GM18873 (cell line): Measurements from ENCODE around the gene RAD51AP2.
"Not testable (repeated sequence)": the region's sequence is repeated elsewhere in the genome, so short reads cannot be mapped to it uniquely, and the experiment has no call there.

ENCODE experiments used
- ATAC-seq: cut with Tn5 transposase; IDR thresholded peaks from one replicate; pipeline ENCODE4 v1.9.1; 2021; ENCODE audit warnings: mild to moderate bottlenecking, moderate library complexity, moderate number of reproducible peaks; ENCODE audit not compliant: unreplicated experiment, low FRiP score

The RAD51AP2 gene

DNA sequence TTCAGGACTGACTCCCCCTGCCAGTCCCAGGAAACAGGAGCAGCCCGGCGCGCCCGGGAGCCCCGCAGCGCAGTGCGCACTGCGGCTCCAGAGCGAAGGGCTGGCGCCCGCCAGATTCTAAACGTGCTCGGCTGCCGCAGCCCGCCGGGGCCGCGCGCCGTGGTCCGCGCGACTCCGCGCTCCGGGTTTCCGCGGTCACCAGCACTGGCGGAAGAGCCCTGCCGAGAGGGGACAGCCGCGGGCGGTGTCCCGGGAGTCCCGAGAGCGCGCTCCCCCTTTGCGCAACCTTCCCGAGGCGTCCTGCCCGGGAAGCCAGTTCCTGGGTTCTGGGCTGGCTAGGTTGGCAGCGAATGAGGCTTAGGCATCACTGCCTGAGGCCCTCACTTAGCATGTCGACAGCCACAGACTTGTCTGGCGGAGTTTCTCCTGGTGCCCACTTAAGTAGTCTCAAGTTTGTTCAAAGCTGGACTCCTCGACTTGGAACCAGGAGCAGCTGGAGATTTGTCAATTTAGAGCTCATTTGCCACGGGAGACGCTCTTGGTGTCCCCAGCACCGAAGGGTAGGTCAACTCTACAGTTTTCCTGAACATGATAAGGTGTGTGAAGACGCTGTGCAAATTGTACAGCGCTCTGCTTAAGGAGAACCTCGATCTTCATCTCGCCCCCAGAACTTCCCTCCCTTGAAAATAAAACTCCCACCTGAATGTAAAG lies 20.8 kb upstream of the RAD51AP2 start:
- ATAC-seq, result no peak

DNA sequence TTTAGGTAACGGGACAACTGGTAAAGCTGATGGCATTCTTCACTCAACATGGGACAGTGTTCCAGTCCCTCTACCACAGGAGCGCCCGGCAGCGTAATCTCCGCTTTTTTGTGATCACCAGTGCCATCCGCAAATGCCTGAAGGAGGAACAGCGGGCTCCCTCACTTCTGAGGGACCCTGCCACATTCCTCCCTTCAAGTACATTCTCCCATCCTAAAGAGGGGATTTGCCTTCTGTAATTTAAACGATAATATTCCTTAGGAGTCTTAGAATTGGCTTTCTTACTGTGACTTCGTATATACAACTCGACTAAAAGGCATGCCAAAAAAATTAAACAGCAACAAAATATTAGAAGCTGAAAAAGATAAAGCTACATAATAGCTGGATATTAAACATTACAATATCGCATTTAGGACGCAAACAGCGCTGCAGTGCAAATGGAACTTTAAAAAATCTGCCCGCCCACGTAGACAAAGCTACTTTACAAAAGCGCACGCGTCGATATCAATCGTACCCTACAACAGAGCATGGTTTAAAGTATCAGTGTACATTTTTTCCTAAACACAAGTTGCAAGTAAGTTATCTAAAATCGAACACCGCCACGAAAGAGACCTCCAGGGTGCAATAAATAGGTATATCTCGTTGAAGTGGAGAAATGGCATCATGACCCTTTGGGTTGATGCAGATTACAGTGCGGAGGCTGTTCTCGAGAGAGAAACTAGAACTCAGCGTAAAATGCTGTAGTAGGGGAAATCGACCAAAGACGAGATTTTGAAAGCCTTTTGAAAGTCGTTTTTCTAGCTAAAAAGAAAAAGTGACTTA lies 20.0 kb upstream of the RAD51AP2 start:
- ATAC-seq, result no peak

DNA sequence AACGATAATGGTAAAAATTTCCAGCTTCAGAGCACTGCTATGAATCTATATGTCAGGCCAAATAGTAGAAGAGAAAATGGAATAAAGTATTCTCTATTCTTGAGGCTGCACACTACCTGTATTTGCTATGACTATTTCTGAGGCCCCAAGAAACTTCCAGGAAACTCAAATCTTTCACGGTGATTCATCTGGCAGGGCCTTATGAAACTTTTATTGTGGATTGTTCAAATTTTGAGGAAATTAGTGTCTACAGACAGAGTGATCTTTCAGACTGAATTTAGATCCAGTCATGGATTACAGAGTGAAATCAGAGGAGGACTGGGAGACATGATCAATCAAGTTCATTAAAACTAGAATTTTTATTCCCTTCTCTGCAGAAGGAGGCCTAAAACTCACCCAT lies 18.2 kb upstream of the RAD51AP2 start:
- ATAC-seq, result no peak

DNA sequence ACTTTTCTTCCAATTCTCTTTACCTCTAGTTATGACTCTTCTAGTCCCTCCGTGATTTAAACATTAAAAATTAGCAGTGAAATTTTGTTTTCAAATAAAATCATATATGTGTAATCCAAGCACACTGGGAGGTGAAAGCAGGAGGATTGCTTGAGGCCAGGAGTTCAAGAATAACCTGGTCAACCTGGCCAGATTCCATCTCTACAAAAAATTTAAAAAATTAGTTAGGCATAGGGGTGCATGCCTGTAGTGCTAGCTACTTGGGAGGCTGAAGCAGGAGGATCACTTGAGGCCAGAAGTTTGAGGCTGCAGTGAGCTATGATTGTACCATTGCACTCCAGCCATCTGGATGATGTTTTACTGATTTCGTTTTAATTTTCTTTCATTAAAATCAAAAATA lies 15.3 kb upstream of the RAD51AP2 start:
- no peak for ATAC-seq

DNA sequence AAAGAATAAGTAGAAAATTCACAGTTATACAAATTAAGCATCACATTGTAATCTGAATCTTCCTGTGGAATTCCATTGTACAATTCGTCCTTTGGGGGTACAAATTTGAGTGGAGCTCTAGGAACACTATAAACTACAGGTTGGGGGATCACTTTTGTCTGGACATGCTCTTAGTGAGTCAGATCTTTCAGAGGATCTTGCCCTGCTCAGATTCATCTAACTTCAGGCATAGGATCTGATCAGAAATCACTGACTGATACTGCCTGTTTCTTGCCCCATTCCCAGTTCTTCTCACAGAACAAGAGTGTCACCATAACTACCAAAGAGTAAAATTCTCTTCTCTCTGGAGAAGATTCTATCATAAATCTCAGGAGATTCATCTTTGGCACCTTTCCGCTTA lies 11.5 kb upstream of the RAD51AP2 start:
- no peak for ATAC-seq

DNA sequence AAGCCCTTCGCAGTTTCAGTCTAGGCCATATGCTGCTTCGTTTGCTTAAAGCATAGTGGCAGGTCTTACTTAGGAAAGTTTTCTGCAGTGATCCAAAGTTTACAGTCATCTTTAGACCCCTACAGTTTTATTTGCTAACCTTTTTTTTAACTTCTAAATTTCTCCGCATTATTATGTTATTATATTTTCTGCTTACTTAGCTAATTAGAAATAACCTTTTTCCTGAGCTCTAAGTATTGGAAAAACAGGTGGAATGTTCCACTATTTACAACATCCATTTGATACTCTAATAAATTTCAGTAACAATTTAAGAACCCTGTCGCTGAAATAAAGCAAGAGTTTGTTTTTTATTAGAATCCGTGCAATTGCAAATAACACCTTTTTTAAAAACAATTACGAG lies 4.1 kb upstream of the RAD51AP2 start:
- ATAC-seq, result no peak

DNA sequence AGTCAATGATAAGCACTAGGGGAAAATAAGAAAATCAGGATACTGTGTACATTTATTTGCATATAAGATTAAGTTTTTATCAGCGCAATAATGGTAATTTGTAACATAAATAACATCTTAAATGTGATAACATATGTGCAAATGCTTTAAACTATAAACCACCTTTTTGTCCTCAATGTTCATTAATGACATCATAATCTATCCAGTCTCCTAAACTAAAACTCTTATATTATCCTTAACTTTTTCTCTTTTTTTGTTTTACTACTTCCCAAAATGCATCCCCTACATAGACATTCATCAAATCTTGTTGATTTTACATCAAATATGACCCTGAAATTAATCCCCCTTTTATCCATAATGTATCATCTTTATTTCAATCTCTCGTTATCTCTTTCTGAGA lies 3.4 kb upstream of the RAD51AP2 start:
- no peak for ATAC-seq

DNA sequence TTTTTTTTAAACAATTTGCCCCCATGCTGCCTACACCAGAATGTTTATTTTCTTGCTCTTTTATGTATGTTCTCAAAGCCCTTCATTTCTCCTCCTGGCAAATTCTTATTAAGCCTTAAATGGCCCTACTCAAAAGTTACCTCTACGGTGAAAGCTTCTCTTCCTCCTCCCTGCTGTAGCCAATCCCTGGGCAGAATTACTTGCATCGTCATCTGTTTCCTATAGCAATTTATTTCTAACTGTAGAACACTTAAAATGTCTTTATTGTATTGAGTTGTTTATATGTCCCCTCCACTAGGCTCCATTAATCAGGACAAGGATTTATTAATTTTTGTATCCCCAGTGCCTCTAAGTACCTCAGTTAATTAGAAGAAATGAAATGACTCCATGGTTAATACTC lies 2.5 kb upstream of the RAD51AP2 start:
- ATAC-seq, result no peak

DNA sequence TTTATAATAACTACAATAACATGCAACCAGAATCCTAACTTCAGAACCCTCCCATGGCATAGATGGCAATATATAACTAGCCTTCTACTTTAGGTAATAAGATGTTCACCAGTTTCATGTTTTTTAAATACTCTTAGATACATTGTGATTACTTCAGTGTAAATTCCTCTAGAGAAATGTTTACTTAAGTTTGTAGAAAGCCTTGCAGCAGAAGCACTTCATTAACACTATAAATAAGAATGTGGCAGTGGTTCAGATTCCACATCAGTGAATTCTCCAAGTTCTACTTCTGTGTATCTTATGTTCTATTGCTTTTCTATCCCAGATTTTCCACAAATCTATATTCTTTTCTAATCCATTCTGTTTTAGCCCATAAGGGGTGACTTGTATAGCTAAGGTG lies 1.2 kb upstream of the RAD51AP2 start:
- no peak for ATAC-seq

DNA sequence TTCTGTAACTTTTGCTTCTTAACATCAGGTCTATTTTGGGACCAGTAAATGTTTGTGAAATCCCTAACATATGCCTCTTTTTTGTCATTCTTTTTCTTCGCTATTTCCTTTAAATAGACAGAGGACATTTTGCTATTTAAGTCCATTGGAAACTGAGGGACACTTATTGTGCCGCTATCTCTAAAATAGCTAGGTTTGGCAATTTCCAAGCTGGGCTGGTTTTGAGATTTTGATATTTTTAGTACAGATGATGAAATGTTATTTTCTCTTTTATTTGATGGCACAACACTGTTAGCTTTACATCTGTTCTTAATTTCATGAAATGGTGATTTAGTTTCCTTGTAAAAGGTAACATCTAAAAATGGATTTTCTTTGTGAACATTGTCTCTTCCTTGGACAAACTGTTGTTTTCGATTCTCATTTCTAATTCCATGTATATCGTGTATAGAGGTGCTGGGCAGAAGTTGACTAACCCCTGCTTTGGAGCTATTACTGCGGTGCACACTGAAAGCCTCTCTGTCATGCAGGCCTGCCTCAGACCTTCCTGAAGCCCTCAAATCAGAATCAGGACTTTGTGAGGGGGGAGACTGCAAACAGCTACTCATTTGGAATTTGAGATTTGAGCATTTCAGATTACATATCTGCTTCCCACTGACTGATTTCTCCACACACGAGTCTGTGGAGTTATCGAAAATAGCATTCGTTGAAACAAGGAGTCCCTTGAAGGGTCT lies 594 bp downstream of the RAD51AP2 start:
- ATAC-seq, result no peak

DNA sequence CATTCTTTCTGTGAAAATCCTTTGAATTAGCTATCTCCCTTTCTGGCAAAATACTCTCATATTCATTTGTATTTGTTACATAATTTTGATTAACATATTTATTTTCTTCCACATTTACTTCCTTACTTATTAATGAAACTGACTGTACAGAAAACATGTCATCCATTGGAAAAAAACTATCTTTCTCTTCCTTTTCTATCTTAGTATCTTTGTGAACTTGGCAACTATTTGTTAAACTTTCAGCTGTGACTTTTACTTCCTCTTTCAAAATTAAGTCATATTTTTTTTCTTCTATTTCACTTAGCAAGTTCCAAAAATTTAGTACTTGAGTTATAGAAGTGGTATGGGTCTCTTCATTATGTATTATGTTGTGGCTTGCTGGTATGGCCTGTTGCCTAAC lies 2.6 kb downstream of the RAD51AP2 start:
- no peak for ATAC-seq

DNA sequence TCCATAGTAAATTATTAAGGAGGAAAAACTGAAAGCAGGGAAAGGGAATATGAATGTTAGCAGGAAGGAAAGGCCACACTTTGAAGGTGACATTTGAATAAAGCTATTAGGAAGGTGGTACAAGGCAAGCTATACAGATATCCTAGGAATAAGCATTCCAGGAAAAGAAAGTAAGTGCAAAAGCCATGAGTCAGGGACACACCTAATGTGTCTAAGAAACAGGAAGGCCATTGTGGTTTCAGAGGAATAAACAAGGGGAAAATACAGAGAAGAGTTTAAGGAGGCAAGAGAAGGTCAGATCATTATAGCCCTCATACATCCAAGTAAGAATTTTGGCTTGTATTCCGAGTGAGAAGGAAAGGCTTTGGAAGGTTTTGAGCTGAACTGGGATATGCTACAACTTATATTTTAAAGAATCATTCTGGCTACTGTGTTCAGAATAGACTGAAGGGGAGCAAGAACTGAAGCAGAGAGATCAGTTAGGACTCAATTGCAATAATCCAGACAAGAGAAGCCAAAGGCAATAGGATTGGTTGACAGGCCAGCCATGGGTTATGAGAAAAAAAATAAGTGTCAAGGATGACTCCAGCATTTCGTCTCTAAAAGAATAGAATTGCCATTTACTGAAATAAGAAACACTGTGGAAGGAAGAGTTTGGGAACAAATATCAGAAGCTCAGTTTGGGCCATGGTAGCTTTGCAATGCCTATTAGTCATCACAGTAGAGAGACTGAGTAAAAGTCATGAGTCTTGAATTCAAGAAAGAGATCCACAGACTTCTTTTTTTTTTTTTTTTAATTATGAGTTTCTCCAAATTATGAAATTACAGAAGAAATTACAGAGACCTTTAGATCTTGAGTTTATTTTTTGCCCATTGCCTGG lies 11.3 kb downstream of the RAD51AP2 start:
- no peak for ATAC-seq

DNA sequence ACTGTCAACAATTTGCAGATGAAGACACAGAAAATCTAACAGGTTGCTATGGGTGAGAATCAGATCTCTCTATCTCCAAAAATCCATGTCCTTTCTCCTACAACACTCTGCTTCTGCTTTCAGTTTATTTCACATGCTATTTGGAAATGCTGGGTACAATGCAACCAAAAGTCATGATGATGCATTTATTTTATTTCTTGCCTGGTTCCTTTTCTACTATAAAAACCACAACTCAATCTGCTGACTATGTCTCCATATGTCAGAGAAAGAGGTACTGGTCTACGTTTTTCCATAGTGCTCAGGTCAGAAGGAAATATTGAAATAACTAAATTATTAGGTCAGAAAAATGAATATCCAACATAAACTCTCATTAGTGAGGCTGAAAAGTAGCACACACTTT lies 20.5 kb downstream of the RAD51AP2 start:
- ATAC-seq, result no peak

DNA sequence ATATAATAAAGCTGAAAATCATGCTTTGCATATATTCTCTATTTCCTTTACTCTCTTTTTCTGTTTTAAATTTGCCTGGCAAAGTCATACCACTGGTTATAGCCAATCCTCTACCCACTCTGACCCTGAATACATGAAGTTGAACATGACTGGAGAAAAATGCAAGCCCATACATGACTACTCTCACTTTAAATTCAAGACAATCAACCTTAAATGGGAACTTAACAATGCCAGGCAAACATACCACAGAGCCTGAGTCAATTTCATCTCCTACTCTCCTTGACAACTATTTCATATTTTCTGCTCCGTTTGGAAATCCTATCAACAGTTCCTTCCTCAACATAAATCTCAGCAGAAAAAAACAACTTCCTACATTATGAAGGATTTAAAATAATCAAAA lies 22.6 kb downstream of the RAD51AP2 start:
- ATAC-seq, result no peak

DNA sequence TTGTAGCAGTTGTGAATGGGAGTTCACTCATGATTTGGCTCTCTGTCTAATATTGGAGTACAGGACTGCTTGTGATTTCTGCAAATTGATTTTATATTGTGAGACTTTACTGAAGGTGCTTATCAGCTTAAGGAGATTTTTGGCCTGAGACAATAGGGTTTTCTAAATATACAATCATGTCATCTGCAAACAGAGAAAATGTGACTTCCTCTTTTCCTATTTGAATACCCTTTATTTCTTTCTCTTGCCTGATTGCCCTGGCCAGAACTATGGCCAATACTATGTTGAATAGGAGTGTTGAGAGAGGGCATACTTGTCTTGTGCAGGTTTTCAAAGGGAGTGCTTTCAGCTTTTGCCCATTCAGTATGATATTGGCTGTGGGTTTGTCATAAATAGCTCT lies 28.1 kb downstream of the RAD51AP2 start:
- ATAC-seq, result not testable (repeated sequence)

DNA sequence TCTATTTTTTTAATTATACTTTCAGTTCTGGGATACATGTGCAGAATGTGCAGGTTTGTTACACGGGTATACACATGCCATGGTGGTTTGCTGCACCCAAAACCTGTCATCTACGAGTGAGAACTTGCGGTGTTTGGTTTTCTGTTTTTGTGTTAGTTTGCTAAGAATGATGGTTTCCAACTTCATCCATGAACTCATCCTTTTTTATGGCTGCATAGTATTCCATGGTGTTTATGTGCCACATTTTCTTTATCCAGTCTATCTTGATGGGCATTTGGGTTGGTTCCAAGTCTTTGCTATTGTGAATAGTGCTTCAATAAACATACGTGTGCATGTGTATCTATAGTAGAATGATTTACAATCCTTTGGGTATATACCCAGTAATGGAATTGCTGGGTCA lies 29.6 kb downstream of the RAD51AP2 start:
- not testable (repeated sequence) for ATAC-seq

DNA sequence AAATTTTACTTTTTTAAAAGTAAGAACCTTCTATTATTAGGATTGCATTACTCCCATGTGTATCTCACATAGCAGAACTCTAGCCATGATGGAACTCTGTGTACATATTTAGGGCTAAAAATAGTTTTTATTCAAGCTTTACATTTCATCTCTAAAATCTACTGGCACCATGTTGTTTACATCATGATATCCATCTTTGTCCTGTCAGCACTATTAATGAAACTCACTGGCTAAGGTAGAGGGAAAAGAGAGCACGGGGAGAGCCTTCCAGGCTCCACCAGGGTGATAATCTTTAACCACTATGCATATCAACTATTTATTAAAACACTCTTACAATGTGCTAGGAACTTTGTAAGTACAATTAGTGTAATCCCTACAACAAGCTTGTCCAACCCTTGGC lies 34.7 kb downstream of the RAD51AP2 start:
- no peak for ATAC-seq

DNA sequence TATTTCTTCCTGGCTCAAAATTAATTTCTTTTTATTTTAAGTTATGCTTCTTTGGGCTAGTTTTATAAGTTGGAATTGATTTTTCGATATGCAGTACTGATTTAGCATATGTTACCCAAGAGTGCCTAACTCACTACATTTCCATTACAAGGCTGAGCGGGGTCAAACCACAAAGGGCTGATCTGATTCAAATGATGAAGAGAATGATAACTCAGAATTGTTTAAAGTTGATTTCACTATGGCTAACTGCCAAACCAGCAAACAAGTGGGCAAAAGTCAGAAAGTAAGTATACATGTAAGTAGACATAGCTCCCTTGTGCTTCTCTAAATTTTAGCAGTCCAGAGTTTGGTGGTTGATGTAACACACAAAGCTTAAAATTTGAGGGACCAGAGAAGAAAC lies 35.6 kb downstream of the RAD51AP2 start:
- ATAC-seq, result no peak

DNA sequence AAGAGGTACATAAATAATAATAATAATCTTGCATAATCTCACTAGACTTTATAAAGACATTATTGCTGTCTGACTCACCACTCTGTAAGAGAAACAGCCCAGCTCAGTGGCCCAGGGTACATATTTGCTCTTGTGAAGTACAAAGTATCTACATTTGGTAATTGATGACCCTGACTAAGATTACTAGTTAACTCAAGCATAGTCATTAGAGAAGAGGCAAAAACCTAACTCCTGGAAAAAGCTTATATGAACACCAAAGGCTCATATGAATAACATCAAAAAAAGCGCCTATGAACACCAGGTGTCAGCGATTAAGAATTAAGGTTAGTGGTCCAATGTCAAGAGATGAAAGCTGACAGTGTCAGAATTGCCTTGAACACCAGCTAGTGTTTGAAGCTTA lies 38.4 kb downstream of the RAD51AP2 start:
- no peak for ATAC-seq

DNA sequence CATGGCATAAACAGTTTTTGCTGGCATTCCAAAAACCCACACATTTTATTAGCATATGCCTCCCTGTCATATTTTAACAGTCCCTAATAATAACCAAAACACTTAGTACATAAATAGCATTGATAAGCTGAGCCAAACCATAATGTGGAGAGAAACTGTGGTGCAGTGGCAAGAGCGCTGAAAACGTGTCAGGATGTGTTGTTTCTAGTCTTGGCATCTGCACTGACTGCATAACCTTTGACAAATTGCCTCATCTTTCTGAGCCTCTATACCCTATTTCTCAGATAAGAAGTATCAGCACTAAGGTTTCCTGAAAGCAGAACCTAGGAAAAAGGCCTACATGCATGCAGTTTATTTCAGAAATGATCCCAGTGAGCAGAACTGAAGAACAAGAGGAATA lies 41.4 kb downstream of the RAD51AP2 start:
- no peak for ATAC-seq
